CD4-positive, alpha-beta T cell treated with Interleukin-2 at 100 ng/mL for 4 hours (primary cell): ENCODE data around the gene CNGB1.
A peak's percentile ranks its signal among the peaks of the same experiment; 100 is the strongest.
"Not testable (repeated sequence)": the region's sequence is repeated elsewhere in the genome, so short reads cannot be mapped to it uniquely, and the experiment has no call there.

Experiments
- DNase-seq: peaks from one replicate; pipeline ENCODE4 v3.0.0-alpha.2; 2020; ENCODE audit warnings: low spot score

The CNGB1 gene

DNA sequence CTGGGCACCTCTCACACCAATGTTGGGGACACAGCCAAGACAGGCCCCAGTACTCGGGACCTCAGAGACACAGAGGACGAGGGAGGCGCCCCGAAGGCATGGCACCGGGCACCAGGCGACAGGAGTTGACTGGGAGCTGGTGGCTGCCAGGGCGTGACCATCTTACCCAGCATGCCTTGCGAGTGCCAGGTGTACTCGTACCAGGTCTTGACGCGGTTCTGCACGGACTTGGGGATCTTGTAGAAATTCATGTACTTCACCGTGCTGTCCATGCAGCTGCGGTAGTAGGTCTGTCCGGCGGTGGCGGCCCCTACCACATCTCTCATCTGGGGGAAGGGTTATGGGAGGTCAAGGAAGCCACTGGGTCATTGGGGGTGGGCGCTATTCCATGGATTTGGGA, 67.3 kb downstream of the CNGB1 start:
- no peak for DNase-seq

DNA sequence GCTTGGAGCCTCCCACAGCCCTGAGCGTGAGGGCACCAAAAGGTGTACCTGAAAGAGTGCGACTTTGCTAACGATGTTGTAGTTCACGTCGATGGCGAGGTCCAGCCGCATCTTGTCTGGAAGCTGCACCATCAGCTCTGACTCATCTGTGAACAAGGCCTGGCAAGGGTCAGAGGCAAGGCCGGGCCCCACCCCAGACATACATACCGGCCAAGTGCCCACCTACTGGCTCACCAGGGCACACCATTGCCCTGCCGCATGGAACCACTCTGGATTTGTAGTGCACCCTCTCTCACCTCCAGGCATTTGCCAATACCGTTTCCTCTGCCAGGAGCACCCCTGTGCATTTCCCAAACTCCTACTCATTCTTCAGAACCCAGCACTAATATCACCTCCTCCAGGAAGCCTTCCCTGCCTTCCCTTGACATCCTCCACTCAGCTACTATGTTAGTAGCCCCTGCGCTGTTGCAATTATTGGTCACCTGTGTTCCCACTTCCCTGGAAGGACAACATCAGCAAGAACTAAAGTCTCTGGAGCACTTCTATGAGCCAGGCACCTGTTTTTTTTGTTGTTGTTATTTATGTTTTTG, 69.4 kb downstream of the CNGB1 start:
- DNase-seq = no peak

DNA sequence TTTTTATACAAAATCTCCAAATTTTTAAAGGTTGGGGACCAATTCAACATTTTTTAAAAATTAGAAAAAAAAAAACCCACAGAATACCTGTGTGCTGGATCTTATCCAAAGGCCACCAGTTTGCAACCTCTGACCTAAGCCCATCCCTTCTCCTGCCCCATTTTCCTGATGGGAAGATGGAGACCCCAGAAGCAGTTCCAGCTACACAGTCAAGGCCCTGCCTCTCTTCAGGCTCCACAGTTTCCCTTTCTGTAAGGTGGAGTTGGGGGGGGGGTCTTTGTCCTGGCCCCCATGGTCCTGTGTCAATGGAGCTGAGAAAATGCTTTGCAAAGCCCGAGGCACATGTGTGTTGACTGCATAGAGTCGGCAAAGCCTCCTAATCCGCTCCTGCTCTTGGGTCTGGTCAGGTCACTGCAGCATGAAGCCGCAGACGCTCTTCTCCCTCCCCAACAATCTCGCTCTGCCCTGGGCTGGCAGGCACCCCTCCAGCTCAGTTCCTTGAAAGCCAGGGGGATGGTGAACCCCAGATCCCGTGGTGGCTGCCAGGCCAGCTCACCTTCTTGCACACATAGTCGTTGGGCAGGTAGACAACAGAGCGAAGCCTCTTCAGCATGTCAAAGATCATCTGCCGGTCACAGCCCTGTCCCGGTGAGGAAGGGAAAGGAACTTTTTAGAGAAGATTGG, 70.0 kb downstream of the CNGB1 start:
- no peak for DNase-seq

- peak; percentile 81 for DNase-seq
Observed at GRCh38 chr16:57899771-57900661, 70.9 kb downstream of the CNGB1 start.

DNA sequence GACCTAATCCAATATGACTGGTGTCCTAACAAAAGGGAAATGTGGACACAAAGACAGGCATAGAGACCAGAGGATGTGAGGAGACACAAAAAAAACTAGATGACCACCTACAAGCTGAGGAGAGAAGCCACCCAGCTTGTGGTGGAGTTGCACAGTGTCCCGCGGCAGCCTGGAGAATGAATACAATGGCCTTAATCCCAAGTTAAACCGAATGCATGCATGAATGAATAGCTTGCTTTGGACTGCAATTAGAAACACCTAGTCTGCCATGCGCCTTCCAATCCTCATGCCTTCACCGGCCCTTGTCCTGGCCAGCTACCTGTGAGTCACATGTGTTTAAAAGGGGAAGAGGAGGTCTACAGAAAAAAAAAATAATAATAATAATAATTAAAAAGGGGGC, 72.0 kb downstream of the CNGB1 start:
- no peak for DNase-seq

- DNase-seq = no peak
Observed at GRCh38 chr16:57897996-57898395, 72.9 kb downstream of the CNGB1 start.

DNA sequence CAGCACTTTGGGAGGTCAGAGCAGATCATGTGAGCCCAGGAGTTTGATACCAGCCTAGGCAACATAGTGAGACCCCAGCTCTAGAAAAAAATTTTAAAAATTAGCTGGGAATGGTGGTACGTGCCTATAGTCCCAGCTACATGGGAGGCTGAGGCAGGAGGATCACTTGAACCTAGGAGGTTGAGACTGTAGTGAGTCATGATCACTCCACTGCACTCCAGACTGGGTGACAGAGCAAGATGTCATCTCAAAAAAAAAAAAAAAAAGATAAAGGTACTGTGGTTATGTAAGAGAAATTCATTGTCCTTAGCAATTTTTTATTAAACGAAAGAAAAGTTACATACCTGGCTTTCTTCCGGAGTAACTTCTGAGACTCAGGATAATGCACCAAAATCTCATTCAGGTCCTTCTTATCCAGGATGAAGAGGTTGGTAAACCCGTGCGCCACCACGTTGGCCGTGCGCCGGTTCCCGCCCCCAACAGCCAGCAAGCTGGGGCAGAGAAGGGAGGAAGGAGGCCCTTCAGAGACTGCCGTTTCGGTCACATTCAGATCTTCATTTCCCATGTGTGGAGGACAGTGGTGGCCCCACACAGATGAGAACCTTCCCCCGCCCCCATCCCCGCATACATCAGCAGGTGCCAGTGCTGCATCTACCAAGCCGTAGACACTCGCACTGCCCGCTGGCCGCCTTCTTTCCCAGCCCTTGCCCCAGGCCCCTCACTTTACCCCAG, 73.7 kb downstream of the CNGB1 start:
- DNase-seq = no peak

GRCh38 chr16:57895081-57895547, 75.8 kb downstream of the CNGB1 start:
- DNase-seq = not testable (repeated sequence)

- no peak for DNase-seq
Observed at GRCh38 chr16:57894390-57895080, 76.4 kb downstream of the CNGB1 start.

GRCh38 chr16:57893559-57894389, 77.2 kb downstream of the CNGB1 start:
- peak; percentile 8 for DNase-seq

- DNase-seq = no peak
Observed at GRCh38 chr16:57893217-57893558, 77.7 kb downstream of the CNGB1 start.

DNA sequence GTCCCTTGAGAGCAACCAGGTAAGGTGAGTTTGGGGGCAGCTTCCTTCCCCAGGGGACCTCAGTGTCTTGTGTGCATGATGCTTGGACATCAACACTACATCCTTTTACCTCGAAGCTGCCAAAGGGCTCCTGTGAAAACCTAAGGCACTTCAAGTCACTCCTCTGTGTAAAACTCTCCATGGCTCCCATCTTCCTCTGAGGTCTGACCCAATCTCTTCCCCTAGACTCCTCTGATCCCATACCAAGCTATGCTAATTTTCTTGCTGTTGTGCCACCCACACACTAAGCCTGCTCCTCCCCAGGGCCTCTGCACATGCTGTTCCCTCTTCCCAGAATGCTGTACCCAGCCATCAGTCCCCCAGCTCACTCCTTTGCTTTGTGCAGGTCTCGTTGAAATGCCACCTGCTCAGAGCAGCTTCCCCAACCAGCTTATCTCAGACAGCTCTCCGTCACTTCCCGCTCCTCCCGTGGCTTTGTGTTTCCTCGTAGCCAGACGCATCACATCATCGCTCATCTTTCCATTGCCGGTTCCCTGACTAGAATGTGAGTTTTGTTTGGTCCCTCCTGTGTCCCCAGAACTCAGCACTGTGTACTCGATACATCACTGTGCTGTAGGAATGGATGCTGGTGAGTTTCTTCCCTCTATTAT, 78.4 kb downstream of the CNGB1 start:
- DNase-seq = no peak

GRCh38 chr16:57892041-57892440, 78.9 kb downstream of the CNGB1 start:
- DNase-seq = no peak

- no peak for DNase-seq
Observed at GRCh38 chr16:57890752-57891111, 80.2 kb downstream of the CNGB1 start.

DNA sequence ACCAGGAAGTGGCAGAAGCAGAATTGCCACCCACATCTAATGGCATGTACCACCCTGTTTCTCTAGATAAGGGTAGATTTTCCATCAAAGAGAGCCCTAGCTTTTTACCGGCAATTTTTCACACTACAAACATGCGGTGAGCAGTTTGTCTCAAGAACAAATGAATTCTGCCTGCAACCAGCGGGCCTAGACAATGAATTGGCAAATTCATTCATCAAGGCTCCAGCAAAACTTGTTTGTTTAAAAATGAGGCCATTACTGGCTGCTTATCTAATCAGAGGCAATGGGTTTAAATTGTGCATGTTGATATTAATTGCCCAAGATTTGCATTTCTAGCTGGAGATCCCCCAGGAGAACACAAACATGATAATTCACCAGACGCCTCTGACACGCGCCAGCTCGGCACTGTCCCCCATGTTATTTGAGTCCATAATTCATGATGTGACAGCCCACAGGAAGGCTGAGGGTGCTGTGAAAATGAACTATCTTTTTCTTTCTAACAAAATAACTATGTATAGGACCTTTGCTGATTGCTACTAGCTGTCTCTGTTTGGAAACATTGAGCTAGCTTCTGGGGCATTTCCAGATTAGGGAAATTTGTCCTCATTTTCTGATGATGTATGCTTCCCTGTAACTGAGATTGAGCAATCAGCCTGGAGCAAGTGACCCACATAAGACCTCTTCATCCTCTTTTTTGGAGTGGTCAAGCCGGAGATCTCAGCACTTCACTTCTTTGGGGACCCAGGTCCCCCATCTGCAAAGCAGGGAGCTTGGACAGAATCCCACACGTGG, 80.8 kb downstream of the CNGB1 start:
- DNase-seq = no peak

GRCh38 chr16:57889522-57889921, 81.4 kb downstream of the CNGB1 start:
- DNase-seq = no peak

- no peak for DNase-seq
Observed at GRCh38 chr16:57889111-57889510, 81.8 kb downstream of the CNGB1 start.

GRCh38 chr16:57888128-57888527, 82.8 kb downstream of the CNGB1 start:
- DNase-seq = no peak

- DNase-seq = no peak
Observed at GRCh38 chr16:57887711-57888110, 83.2 kb downstream of the CNGB1 start.

DNA sequence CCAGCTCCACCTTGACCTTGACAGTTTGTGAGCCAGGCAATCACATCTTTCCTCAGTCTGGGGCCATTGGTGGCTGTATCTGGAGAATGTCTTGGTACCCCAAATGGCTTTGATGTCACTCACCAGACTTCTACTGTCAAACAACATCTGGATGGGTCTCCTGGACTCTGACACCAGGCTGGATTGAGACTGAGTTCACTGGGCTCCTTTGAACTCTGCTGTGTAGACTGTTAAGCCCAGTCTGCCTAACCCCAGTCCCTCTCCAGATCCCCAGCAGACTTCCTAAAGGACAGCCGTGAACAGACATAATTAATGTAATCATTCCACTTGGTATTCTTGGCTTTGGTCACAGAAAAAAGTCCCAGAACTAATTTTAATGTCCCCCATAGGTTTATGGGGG, 84.5 kb downstream of the CNGB1 start:
- DNase-seq = no peak
